IPS-20b (cell line): ENCODE measurements around the gene STK4.

ENCODE experiments used
- H3K27ac ChIP-seq: one replicate; pipeline ENCODE4 v1.5.1; 2013; ENCODE audit warnings: low read length
- H3K27me3 ChIP-seq: 2 replicates; pipeline ENCODE4 v1.6.1; 2013; ENCODE audit warnings: mild to moderate bottlenecking, low read length, inconsistent platforms; ENCODE audit not compliant: insufficient read depth
- H3K36me3 ChIP-seq: 2 replicates; pipeline ENCODE4 v1.6.1; 2013; ENCODE audit warnings: low read depth, mild to moderate bottlenecking, inconsistent platforms, low read length, moderate library complexity; ENCODE audit not compliant: insufficient read depth
- H3K4me1 ChIP-seq: 2 replicates; pipeline ENCODE4 v1.6.1; 2013; ENCODE audit warnings: mild to moderate bottlenecking, control low read depth, inconsistent platforms, low read length, moderate library complexity; ENCODE audit not compliant: insufficient read depth
- H3K4me3 ChIP-seq: 2 replicates; pipeline ENCODE4 v1.5.1; 2013; ENCODE audit warnings: mild to moderate bottlenecking, low read length, inconsistent platforms
- H3K9ac ChIP-seq: 2 replicates; pipeline ENCODE4 v1.6.1; 2013; ENCODE audit warnings: low read depth, mild to moderate bottlenecking, inconsistent platforms, low read length, moderate library complexity
- H3K9me3 ChIP-seq: 2 replicates; pipeline ENCODE4 v1.6.1; 2013; ENCODE audit warnings: mild to moderate bottlenecking, low read depth, low read length, inconsistent platforms; ENCODE audit not compliant: insufficient read depth

Gene STK4

DNA sequence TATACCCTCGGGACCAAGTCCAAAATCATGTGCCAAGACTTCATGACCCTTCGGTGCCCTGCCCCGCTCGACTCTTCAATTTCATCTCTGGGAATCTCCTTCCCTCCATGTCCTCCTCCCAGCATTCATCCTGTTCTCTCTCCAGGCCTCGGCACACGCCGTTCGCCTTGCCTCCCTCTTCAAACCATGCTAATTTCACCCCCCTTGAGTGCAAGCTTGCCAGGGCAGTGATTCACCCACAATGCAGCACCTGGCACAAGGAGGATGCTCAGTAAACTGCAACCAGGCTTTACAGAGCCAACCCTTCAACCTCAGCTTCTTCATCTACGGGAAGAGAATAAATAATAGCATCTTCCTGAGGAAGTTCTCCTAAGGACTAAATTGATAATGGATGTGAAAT lies 130.5 kb downstream of the STK4 start:
- H3K4me1 ChIP-seq = no peaks in the 10 kb centered on the region; the same call in none of the 2 replicates
- H3K27me3 ChIP-seq = peaks cover 59% of the 10 kb centered on the region
- no peak overlapping the region for H3K27ac ChIP-seq
- H3K36me3 ChIP-seq = no peaks in the 10 kb centered on the region
- no peak overlapping the region for H3K9ac ChIP-seq
- no peaks in the 10 kb centered on the region for H3K9me3 ChIP-seq
- H3K4me3 ChIP-seq = no peak overlapping the region

DNA sequence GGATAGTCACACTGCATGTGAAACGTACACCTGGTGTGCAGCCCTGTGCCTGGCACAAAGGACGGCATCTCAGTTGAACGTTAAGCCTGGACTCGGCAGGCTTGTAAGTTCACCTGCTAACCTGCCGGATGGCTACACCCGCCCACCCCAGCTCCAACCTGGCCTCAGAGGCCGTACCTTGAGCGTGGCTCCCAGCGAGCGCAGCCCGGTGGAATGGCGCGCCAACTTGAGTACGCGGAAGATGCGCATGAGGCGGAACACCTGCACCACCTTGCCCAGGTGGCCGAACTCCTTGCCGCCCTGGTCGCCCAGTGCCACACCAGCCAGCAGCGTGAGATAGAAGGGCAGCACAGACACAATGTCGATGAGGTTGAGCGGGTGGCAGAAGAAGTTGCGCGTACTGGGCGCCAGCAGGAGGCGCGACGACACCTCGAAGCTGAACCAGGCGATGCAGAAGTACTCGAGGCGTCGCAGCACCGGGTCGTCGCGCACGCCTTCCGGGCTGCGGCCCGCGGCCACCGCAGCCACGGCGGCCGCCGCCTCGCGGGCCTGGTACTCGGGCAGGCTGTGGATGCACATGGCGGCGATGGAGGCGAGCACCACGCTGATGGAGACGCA lies 131.3 kb downstream of the STK4 start:
- H3K9me3 ChIP-seq = no peaks in the 10 kb centered on the region
- H3K4me3 ChIP-seq = no peak overlapping the region
- no peaks in the 10 kb centered on the region for H3K36me3 ChIP-seq
- H3K9ac ChIP-seq = no peak overlapping the region
- peaks cover 60% of the 10 kb centered on the region for H3K27me3 ChIP-seq
- no peaks in the 10 kb centered on the region; the same call in none of the 2 replicates for H3K4me1 ChIP-seq
- no peak overlapping the region for H3K27ac ChIP-seq

DNA sequence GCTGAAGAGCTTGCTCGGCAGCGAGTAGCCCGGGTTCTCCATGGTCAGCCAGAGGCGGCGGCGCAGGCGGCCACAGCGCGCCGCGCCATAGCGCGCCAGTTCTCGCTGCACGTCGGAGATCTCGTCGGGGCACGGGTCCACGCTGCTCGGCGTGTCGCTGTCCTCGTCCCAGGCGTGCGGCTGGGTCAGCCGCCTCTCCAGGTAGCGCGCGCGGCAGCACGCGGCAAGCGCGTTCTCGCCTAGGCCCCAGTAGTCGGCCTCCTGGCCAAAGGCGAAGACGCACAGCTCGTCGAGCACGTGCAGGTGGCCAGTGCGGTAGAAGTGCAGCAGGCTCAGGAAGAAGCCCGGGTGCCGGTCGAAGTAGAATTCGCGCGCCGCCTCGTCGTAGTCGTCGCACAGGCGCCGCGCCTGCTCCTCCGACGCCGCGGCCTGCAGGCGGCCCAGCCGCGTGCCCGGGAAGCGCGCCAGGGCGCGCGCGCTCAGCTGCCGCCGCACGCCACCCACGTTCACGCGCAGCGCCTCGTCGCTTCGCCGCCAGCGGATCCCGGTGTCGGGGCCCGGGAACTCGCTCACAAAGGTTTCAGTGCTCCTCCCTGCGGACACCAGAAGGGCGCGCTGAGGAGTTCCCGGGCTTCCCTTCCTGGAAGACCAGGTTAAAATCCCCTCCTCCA lies 131.9 kb downstream of the STK4 start:
- H3K9me3 ChIP-seq = no peaks in the 10 kb centered on the region
- no peaks in the 10 kb centered on the region; the same call in none of the 2 replicates for H3K4me1 ChIP-seq
- no peak overlapping the region for H3K27ac ChIP-seq
- H3K9ac ChIP-seq = no peak overlapping the region
- no peaks in the 10 kb centered on the region for H3K36me3 ChIP-seq
- H3K4me3 ChIP-seq = peak overlapping the region; percentile 47; the same call in 1 of the 2 replicates
- H3K27me3 ChIP-seq = peaks cover 60% of the 10 kb centered on the region

DNA sequence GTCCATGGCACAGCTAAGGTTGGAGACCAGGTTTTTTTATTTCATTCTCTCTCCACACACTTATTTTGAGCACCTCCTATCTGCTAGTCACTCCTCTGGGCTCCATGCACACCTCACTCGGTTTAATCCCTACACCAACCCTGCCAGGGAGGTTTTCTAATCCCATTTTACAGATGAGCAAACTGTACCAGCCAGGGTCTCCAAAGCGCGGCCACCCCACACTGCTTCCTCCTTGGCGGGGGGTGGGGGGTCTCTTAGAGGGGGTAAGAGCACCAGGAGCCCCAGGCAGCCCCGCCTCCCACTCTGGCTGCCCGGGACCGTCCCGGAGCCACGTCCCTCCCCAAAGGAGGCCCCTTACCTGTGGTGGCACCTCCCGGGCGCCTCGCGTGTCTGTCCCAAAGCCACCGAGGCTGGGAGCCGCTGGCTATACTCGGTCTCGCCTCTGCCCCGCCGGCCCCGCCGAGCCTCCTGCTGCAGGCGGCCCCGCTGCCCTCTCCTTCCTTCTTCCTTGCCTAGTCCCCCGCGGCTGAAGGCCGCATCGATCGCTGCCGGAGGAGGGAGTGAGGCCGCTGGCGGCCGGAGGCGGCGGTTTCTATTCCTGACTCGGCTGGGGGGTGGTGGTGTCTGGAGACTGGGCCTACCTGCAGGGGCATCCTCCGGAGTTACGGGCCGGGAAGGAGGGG lies 134.4 kb downstream of the STK4 start, which contains the start of gene KCNS1:
KCNS1 (minus strand) TSS at position 565 of the 683 bp plus-strand sequence. CDS start 1,891 bp downstream, outside the sequence.
- Histone ChIP-seq H3K9me3 (no peaks in the 10 kb centered on the region), H3K4me1 (no peaks in the 10 kb centered on the region; the same call in none of the 2 replicates), H3K27ac (no peak within 1 kb of the TSS), H3K27me3 (peaks cover 60% of the 10 kb centered on the region), H3K4me3 (peak within 1 kb of the TSS; percentile 44; the same call in 1 of the 2 replicates), H3K9ac (no peak within 1 kb of the TSS), H3K36me3 (no peaks in the 10 kb centered on the region)

GRCh38 chr20:45101333-45101850 lies 135.1 kb downstream of the STK4 start:
- Histone ChIP-seq H3K27me3 (peaks cover 54% of the 10 kb centered on the region), H3K9me3 (no peaks in the 10 kb centered on the region), H3K4me1 (no peaks in the 10 kb centered on the region; the same call in none of the 2 replicates), H3K9ac (no peak overlapping the region), H3K27ac (no peak overlapping the region), H3K4me3 (peak overlapping the region; percentile 44; the same call in 1 of the 2 replicates), H3K36me3 (no peaks in the 10 kb centered on the region)

DNA sequence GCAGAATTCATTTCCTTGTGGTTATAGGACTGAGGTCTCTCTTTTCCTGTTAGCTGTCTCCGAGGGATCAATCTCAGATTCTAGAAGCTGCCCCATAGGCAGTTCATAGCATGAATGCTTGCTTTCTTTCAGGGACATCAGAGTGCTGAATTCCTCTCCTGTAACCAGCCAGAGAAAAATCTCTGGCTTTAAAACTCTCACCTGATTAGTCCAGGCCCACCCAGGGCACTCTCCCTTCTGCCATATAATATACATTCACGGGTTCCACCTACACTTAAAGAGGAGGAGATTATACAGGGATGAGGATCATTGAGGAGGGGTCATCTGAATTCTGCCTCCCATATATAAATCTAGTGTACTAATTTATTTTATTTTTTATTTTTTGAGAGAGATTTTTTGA lies 136.8 kb downstream of the STK4 start:
- H3K9me3 ChIP-seq = no peaks in the 10 kb centered on the region
- H3K4me1 ChIP-seq = no peaks in the 10 kb centered on the region; the same call in none of the 2 replicates
- no peaks in the 10 kb centered on the region for H3K36me3 ChIP-seq
- H3K4me3 ChIP-seq = no peak overlapping the region
- peaks cover 37% of the 10 kb centered on the region for H3K27me3 ChIP-seq
- no peak overlapping the region for H3K9ac ChIP-seq
- H3K27ac ChIP-seq = no peak overlapping the region

DNA sequence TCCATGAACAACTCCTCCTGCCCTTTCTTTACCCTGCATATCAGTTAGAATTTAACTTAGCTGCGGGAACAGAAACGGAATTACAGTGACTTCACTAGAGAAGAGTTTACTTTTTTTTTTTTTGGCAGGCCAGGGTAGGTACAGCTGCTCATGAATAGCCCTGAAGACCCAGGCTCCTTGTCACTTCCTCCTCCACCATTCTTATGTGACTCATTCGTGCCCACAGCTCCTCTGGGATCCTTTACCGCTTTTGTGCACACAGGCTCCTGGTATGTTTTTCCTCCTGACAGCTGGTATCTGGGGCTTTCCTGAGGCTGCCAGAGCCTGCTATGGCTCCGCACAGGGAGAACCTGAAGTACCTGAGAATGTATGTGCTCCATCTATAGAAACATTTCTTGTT lies 138.5 kb downstream of the STK4 start:
- Histone ChIP-seq H3K9me3 (no peaks in the 10 kb centered on the region), H3K4me3 (no peak overlapping the region), H3K27me3 (peaks cover 20% of the 10 kb centered on the region), H3K27ac (no peak overlapping the region), H3K9ac (no peak overlapping the region), H3K4me1 (no peaks in the 10 kb centered on the region; the same call in 1 of the 2 replicates), H3K36me3 (no peaks in the 10 kb centered on the region)

GRCh38 chr20:45105317-45105716 lies 139.0 kb downstream of the STK4 start:
- H3K27ac ChIP-seq = no peak overlapping the region
- H3K36me3 ChIP-seq = no peaks in the 10 kb centered on the region
- H3K4me1 ChIP-seq = no peaks in the 10 kb centered on the region; the same call in 1 of the 2 replicates
- H3K9me3 ChIP-seq = no peaks in the 10 kb centered on the region
- H3K4me3 ChIP-seq = no peak overlapping the region
- no peak overlapping the region for H3K9ac ChIP-seq
- peaks cover 15% of the 10 kb centered on the region for H3K27me3 ChIP-seq

- H3K27ac ChIP-seq = no peak overlapping the region
- H3K9ac ChIP-seq = no peak overlapping the region
Observed at GRCh38 chr20:45109634-45110033, 143.3 kb downstream of the STK4 start.

DNA sequence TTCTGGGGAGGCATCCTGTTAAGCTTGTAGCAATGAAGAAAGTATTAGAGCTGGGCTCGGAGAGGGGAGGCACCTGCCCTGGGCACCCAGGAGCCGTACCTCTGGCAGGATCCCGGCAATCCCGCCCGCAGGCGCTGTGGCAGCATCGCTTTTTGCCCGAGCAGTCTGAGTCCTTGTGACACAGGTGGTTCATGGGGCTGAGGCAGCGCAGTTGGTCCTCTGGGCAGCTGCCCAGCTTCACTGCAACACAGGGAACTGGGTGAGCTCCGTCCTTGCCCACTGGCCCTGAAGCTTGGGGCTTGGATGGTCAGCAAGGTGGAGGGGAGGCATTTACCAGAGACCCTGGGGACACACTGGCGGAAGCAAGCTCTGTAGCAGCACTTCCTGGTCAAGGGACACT lies 144.0 kb downstream of the STK4 start:
- H3K4me1 ChIP-seq = no peaks in the 10 kb centered on the region; the same call in 1 of the 2 replicates
- no peaks in the 10 kb centered on the region for H3K27me3 ChIP-seq
- no peaks in the 10 kb centered on the region for H3K36me3 ChIP-seq
- no peaks in the 10 kb centered on the region for H3K9me3 ChIP-seq
- H3K27ac ChIP-seq = no peak overlapping the region
- H3K9ac ChIP-seq = no peak overlapping the region
- H3K4me3 ChIP-seq = no peak overlapping the region

More at GRCh38 chr20:45109634-45110033, 143.3 kb downstream of the STK4 start:
- H3K4me3 ChIP-seq = no peak overlapping the region
- no peaks in the 10 kb centered on the region for H3K36me3 ChIP-seq
- no peaks in the 10 kb centered on the region for H3K9me3 ChIP-seq
- no peaks in the 10 kb centered on the region; the same call in 1 of the 2 replicates for H3K4me1 ChIP-seq
- no peaks in the 10 kb centered on the region for H3K27me3 ChIP-seq

DNA sequence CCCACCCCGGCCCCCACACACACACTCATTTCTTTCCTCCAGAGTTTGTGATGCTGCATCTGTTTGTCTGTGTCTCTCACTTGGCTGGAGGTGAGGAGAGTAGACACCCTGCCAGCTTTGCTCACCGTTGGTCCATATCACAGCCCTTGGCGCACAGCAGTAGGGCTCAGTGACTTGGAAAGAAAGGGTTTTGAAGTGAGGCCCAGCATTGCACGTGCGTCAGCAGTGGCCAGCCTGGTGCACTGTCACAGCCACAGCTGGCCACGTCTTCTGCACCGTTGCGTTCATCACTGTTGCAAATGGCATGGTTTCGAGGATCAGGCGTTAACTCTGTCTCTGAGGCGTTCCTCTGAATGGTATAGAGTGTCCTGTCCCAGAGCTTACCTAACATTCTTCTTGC lies 145.0 kb downstream of the STK4 start:
- Histone ChIP-seq H3K9me3 (no peaks in the 10 kb centered on the region), H3K36me3 (no peaks in the 10 kb centered on the region), H3K4me3 (no peak overlapping the region), H3K27me3 (no peaks in the 10 kb centered on the region; the same call in 1 of the 2 replicates), H3K4me1 (no peaks in the 10 kb centered on the region; the same call in 1 of the 2 replicates), H3K27ac (no peak overlapping the region), H3K9ac (no peak overlapping the region)
